HG03045 (cell line): ENCODE results near the gene ZNF622.
A peak's percentile ranks its signal among the peaks of the same experiment; 100 is the strongest.
"Not testable (repeated sequence)": the region's sequence is repeated elsewhere in the genome, so short reads cannot be mapped to it uniquely, and the experiment has no call there.

Experiments used
- ATAC-seq: cut with Tn5 transposase; IDR thresholded peaks from one replicate; pipeline ENCODE4 v1.9.1; 2021; ENCODE audit warnings: mild to moderate bottlenecking, moderate library complexity; ENCODE audit not compliant: unreplicated experiment

ZNF622 gene

DNA sequence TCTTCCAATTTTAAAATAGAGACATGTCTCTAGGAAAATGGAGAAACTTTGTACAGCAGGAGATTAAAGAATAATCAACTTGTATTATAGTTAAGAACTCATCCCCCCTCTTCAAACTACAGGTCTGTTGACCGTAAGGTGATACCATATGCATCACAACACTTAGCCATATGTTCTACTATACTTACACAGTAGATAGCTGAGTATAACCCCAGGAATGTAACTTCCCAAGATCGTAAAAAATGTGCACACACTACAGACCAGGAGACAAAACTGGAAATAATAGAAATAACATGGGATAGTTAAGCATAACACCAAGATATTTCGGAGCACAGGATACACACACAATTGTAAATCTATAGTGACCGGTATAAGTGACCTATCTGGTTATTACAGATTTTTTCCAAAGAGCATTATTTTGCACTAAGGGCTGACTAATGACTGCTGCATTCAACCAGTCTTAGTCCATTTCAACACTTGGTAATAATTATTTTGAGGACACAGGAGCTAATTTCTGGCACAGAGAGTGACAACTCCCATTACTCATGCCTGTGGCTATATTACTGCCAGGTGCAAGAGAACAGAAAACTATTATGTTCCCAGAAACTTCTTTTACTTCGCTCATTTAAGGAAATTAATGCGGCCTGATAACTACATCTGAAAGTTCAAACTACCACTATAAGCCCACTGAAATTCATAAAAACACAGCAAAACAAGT is 15.4 kb upstream of the ZNF622 start:
- ATAC-seq: no peak

DNA sequence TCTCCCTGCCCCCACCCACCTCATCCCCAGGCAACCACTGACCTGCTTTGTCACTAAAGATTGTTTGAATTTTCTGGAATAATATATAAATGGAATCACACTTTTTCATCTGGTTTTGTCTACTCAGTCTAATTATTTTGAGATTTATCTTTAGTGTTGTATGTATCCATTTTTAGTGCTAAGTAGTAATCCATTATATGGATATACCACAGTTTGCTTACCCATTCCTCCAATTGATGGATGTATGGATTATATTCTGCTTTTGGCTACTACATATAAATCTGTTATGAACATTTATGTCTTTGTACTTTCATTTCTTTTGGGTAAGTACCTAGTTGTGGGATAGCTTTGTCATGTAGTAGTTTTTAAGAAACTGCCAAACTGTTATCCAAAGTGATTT is 14.5 kb upstream of the ZNF622 start:
- ATAC-seq: no peak

DNA sequence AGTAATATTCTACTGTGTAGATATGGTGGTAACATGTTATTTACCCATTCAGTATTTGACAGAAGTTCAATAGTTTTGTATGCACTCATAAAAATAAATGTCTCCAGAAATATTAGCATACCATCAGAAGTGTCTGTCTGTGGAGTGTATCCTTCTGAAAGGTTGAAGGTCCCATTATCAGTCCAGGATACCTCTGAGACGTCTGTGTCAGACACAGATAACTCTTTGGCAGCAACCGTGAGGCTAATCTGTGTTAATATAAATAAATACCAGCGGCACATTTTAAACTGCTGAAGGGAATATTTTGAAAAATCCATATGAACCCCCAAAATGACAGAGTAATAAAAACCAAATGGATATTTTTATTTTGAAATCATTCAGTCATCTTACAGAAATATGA is 11.9 kb upstream of the ZNF622 start:
- ATAC-seq: no peak

DNA sequence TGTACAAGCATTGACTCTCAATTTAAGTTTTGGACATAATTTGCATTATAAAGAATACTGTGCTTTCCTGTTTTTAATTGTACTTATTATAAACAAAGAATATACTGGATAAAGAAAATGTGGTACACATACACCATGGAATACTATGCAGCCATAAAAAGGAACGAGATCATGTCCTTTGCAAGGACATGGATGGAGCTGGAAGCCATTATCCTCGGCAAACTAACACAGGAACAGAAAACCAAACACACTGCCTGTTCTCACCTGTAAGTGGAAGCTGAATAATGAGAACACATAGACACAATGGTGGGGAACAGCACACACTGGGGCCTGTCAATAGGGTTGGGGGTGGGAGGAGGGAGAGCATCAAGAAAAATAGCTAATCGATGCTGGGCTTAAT is 10.8 kb upstream of the ZNF622 start:
- not testable (repeated sequence) for ATAC-seq

DNA sequence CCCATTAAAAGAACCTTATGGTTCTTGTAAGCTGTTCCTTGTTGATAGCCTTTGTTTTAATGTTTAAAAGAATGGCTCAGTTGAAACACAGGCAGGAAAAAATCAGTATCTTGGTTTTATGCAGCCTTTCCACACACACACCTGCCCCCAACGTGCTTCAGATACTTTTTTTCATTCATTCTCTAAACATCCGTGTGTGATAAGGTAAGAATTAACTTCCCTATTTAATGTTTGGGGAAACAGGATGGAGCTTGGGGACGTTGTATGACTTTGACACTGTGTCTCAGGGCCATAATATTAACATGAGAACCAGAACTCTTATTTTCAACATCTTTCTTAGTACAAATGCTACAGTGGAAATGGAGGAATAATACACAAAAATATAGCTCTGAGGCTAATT is 5.8 kb upstream of the ZNF622 start:
- ATAC-seq: no peak

DNA sequence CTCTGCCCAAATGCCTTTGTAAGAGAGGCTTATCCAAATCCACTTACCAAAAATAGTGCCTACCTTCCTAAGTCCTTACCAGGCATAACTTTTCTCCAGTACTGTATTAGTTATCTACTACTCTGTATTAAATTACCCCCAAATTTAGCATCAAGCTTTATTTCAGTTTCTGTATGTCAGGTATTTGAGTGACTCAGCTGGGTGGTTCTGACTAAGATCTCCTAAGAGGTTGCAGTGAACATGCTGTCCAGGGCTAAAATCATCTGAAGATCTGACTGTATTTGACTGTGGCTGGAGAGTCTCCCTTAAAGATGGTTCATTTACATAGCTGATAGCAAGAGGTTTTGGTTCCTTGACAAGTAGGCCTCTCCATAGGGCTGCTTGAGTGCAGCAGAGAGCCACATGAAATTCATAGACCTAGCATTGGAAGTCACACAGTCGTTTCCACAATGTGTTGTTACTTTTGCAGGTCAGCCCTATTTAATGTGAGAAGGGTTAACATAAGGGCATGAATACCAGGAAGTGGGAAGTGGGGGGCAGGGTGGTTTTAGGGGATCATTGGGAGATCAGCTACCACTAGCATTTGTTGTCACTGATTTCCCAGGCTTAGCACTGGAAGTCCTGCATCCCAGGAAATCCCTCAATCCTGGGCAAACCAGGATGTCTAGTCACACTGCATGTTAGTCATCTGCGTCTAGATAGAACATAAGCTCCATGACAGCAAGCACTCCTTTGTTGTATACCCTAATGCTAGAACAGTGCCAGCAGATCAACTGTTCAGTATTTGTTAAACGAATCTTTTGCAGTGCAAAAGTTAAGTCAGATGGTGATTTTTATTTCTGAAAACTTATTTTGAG is 2.0 kb upstream of the ZNF622 start:
- peak; percentile 76 for ATAC-seq

DNA sequence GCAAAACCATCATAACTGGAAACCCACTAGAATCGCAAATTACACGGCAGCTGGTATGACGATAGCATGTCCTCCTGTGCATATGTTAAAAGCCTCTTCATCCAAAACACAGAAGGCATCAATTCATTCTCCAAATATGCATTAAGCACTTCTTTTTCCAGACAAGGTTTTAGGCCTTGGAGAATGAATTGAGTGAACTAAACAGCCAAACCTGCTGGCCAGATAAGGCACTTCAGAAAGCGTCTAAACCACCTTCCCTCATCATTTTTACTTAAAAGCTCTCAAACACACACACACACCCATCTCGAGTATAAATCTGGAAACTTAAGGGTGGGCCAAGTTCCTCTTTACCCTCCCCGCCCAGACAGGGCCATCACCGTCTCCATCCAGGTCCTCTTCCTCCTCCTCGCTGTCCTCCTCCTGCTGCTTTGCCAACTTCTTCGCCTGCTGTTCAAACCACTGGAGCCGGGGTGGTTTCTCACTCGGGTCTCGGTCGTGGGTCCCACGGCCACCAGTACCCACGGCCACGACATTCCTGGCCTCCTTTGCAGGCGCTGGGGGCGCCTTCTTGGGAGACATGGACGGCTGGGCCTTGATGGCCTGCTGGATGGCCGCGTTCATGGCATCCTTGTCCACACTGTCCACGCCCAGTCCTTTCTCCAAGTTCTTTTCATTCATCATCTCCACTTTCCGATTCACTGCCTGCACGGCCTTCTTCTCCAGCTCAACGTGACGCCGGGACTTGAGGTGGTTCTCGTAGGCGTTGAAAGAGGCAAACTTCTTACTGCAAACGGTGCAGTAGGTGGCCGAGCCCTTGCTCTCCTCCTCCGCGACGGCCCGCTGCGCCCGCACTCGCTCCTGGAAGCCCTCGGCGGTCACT is 696 bp downstream of the ZNF622 start:
- no peak for ATAC-seq

DNA sequence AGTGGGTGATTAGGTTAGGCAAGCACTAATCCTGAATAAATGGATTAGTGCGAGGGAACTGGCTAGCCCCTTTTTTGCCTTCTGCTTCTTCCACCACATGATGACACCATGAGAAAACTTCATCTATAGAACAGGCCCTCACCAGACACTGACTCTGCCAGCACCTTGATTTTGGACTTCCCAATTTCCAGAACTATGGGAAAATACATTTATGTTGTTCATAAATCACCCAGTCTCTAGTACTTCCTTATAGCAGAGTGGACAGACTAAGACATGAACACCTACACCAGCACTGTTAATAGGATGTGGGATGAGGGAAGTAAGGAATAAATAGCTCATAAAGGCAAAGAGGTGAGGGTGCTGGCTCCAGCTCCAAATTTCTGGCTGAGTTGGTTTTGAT is 1.4 kb downstream of the ZNF622 start:
- ATAC-seq: no peak

DNA sequence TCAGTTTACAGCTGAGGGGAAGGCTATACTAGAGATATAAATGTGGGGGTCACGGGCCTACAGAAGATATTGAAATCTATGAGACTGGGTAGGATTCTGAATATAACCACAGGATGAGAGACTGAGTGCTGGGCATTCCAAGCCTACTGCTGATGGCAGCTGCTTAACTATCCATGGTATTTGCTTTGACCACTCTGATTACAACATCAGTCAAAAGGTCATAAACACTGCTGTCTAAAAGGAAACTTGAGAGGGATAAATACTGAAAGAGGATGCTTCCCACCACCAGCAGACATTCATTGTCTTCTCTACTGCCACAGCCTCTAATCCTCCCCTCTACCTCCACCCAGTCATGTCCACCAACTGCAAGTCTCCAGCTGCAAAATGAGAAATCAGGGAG is 3.8 kb downstream of the ZNF622 start:
- no peak for ATAC-seq

DNA sequence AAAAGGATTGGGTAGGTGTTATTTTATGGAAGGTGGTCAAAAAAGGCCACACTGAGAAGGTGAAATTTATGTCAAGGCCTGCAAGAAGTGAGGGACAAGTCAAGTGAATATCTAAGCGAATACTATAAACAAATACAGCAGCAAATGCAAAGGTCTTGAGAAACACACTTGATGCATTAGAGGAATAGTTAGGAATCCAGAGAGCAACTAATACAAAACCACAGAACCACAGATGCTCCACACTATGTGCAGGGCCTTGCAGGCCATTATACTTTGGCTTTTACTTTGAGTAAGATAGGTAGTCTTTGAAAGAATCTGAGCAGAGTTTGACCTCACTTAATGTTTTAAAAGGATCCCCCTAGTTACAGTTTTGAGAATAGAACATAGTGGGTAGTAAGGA is 4.6 kb downstream of the ZNF622 start:
- ATAC-seq: no peak

DNA sequence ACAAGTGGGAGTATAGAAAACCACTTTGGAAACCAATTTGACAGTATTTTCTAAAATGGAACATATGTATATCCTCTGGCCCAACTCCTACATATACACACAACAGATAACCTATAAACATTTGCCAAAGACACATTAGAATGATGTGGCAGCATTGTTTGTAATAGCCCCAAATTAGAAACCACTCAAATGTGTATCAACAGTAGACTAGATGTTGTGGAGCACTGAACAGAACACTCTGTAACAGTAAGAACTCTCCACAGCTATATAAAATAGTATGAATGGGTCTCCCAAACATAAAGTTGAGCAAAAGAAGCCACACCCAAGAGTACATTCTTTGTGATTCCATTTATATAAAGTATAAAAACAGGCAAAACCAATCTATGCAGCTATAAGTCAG is 6.1 kb downstream of the ZNF622 start:
- no peak for ATAC-seq

DNA sequence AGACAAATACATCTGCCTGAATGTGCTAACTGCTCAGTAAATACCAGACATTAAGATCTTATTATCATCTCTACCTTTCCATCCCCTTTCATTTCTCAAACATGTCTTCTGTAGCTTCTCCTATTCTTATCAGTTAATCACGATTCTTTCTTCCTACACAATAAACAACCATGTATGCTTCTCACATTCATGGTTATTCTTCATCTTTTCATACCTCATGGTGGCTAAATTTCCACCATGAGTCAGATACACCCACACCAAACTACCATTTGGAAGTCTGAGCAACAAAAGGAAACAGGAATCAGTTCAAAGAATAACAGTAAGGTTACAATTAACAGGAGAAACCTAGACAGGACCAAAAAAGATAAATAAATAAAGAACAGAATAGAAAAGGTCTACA is 7.7 kb downstream of the ZNF622 start:
- ATAC-seq: no peak

DNA sequence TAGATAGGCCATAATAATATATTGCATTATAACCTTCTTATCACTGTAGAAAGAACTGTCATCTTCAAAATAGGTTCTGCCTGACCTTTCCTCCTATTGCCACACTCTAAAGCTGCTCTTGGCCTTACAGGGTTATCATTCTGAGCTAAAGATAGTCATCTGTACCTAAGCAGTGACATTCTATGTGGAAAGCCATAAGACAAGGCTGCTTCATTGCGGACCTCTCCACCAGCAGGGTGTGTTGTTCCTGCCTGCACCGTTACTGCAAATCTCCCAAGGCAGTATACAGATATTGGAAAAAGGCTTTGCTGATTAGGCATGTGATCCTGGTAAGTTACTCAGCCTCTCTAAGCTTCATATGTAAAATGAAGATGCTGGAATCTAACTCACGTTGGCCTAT is 8.1 kb downstream of the ZNF622 start:
- no peak for ATAC-seq

DNA sequence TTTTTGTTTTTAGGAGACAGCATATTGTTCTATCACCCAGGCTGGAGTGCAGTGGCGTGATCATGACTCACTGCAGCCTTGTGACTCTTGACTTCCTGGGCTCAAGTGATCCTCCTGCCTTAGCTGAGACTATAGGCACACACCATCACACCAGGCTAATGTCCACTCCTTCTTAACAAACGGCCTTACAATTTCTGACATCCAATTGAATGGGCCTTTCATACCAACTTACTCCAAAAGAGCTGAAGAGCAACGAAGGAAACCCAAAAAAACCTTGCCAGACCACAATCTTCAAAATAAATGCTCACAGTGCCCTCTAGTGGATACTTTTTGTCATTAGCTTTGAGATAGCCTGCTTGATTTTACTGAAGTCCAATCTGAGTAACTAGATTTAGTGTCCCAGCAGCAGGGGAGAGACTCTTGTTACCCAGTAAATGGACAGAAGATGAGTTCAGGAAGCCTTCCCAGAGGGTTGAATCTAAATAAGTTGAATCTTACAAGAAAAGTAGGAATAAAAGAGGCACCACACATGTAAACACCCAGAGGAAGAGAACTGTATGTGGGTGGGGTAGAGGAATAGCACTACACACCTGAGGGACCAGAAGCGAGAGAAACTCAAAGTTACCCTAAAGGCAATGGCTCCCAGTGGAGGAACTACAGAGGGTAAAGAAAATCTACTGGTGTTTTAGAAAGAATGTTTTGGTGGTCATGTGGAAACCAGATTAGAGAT is 9.3 kb downstream of the ZNF622 start:
- peak; percentile 58 for ATAC-seq

DNA sequence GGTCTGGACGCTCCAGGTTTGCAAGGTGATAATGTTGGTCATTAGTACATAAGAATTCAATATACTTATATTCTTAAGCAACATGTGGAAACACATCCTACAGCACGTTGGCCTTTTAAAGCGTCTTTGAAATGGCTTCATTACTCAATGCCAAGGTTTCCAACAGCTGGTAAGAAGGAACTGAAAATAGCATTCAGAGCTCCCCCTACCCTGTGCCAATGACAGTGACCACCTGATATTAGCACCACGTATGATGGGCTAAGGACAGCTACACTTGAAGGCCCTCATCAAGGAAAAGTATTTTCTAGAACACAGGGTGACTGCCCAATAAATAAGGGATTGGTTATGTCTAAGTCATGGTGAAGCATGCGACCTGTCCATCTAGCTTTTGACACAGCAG is 9.9 kb downstream of the ZNF622 start:
- peak; percentile 11 for ATAC-seq

DNA sequence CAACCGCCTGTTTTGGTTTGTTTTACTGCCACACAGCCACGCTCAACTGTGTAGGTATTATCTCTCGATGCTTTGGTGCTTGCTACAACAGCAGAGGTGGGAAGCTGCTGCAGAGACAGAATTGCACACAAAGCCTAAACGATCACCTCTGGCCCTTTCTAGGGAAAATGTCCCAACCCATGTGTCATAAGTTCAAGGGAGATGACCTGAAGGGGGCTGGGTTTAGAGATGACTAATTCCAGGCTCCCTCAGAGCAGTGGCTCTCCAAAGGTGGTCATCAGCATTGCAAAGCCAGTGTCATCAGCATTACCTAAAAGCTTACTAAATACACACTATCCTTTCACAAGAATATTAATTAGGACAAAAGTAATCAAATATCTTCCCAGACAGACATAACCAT is 10.9 kb downstream of the ZNF622 start:
- ATAC-seq: no peak

DNA sequence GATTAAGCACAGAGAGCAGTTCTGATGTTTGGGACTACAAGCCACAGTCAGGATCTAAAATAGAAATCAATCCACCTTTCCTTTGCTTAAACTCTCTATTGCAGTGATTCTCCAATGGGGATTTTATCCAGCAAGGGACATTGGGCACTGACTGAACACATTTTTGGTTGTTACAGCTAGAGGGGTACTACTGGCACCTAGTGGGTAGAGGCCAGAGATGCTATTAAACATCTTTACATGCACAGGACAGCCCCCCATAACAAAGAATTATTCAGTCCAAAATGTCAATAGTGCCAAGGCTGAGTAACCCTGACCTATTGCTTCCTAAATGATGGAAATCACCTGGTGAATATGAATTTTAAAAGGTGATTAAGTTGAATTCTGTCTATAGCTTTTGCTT is 12.0 kb downstream of the ZNF622 start:
- no peak for ATAC-seq

DNA sequence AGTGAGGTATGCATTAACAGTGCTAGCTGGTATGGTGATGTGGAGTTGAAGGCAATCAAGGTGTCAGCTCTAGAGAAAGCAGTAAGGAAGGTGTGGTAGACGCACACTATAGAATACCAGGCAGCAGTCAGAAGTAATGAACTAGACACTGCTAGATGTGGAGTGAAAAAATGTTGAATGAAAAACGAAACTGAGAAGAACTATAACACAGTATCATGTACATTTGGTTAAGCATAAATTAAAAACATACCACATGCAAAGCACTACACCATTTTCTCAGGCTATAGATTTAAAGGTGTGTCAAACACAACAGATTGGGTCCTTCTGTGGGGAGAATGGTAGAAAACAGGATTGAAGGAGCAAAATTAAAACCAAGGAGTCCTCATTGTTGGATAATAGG is 15.4 kb downstream of the ZNF622 start:
- ATAC-seq: peak; percentile 49

DNA sequence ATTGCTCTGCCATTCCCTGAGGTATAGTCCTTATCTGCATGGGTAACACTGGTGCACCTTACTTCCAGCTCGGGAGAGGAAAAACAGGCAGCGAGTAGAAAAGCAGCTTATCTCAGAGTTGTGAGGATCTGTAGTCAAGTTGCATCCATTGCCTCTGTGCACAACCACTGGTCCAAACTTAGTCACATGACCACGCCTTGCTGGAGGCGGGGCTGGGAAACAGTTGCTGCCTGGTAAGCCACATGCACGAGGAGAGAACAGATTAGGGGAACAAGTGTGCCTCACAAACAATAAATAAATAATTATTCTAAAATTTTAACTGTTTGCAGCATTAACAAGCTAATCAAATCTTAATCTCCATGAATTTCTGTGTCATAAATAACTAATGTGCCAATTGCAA is 18.6 kb downstream of the ZNF622 start:
- ATAC-seq: no peak

DNA sequence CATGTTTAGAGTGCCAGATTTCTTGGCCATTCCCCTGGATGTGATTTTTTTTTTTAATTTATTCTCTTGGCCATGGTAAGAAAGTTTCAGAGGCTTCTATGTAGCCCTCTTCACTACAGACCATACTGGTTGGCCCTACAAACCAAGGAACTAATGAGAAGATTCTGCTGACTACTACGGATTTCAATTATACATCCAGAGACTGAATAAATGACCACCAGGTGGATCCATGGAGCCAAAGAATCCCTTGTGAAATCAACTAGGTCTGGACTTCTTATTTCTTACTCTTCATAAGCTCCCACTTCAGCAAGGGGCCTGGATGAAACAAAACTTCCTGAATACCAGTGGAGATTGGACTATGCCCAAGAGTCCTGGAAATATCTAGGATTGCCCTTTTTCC is 27.6 kb downstream of the ZNF622 start:
- no peak for ATAC-seq
